Cardiac fibroblast (primary cell): Measurements from ENCODE around the gene SDK1.

Experiments used
- DNase-seq, 2 donors: peaks; one replicate each; pipeline versions ENCODE4 v3.0.0 to v3.0.0-alpha.2; 2010; ENCODE audit warnings: low read depth in 2 of 2
- H3K4me3 ChIP-seq, 2 donors: replicated peaks in 1 of 2; 1 replicate in 1 of 2; 2 replicates in 1 of 2; pipeline ENCODE4 v1.5.1; 2011; ENCODE audit warnings: low read depth in 2 of 2, low read length in 2 of 2, mild to moderate bottlenecking in 2 of 2, moderate library complexity in 1 of 2
- CTCF ChIP-seq: IDR thresholded peaks from one replicate; pipeline ENCODE4 v1.5.1; 2011; ENCODE audit warnings: low read depth, mild to moderate bottlenecking, low read length, inconsistent platforms

The SDK1 gene

GRCh38 chr7:3994764-3995163 lies 693.7 kb downstream of the SDK1 start:
- H3K4me3 ChIP-seq = no peak overlapping the region
- no peak for DNase-seq
- no peak for TF ChIP-seq CTCF

GRCh38 chr7:3995187-3995586 lies 694.1 kb downstream of the SDK1 start:
- TF ChIP-seq CTCF = no peak
- DNase-seq = no peak
- H3K4me3 ChIP-seq = no peak overlapping the region

- no peak for TF ChIP-seq CTCF
- peak in 1 of 2 donors; percentile 2 for DNase-seq
- H3K4me3 ChIP-seq = no peak overlapping the region
These were observed 697.0 kb downstream of the SDK1 start for GRCh38 chr7:3998060-3998459.

GRCh38 chr7:4000139-4000538 lies 699.1 kb downstream of the SDK1 start:
- no peak overlapping the region for H3K4me3 ChIP-seq
- DNase-seq = no peak
- TF ChIP-seq CTCF = no peak

- no peak overlapping the region for H3K4me3 ChIP-seq
- no peak for TF ChIP-seq CTCF
- no peak for DNase-seq
These were observed 699.9 kb downstream of the SDK1 start for GRCh38 chr7:4000934-4001333.

- TF ChIP-seq CTCF = no peak
- H3K4me3 ChIP-seq = no peak overlapping the region
- no peak for DNase-seq
These were observed 700.7 kb downstream of the SDK1 start for GRCh38 chr7:4001742-4002141.

GRCh38 chr7:4003503-4003902 lies 702.5 kb downstream of the SDK1 start:
- no peak overlapping the region for H3K4me3 ChIP-seq
- no peak for DNase-seq
- no peak for TF ChIP-seq CTCF
